Measurements from ENCODE around the gene TMPRSS4. TPM values are rescaled to one million over a fixed set of nuclear protein-coding genes. Genes with fewer than 3 reads are reported as not detected.

The TMPRSS4 gene
- total and polyA plus RNA-seq, 2 of the 4 experiments (the other 2 are of a cell fraction): not detected

GRCh38 chr11:118042141-118042540, 34.7 kb upstream of the TMPRSS4 start:
- no peak overlapping the region for H2BK15ac ChIP-seq (ENCODE audit: low read depth, low read length)
- H2BK20ac ChIP-seq (ENCODE audit: low read depth, low read length): no peak overlapping the region
- no CpG with 5 or more reads among the region's 1 CpG for WGBS, 2 experiments (ENCODE audit: extremely low coverage in 2 of 2, insufficient read length in 1 of 2)
- no peak overlapping the region for H3K27ac ChIP-seq (ENCODE audit: insufficient read depth, low read length)
- BruUV-seq (replicated peaks): no TSS peak
- no peak overlapping the region for H3K4me2 ChIP-seq (ENCODE audit: low read depth, low read length)
- no peak for ATAC-seq (ENCODE audit: low read depth)
- H3K14ac ChIP-seq (replicated peaks; ENCODE audit: low read depth, low read length): no peak overlapping the region
- H3K79me1 ChIP-seq (ENCODE audit: low read depth in 1 of 2, low read length in 2 of 2): no peaks in the 10 kb centered on the region
- no peaks in the 10 kb centered on the region for H3K4me1 ChIP-seq (ENCODE audit: control insufficient read depth, insufficient read depth, low read length)
- H4K91ac ChIP-seq (ENCODE audit: insufficient read depth, low read depth, low read length): no peak overlapping the region
- no peaks in the 10 kb centered on the region for H3K36me3 ChIP-seq (ENCODE audit: control insufficient read depth, insufficient read depth, low read length)
- TF ChIP-seq USF2 (IDR thresholded peaks at IDR 0.05; ENCODE audit: low read depth, low read length): no peak
- no peak for TF ChIP-seq RFX5 (IDR thresholded peaks at IDR 0.05; ENCODE audit: low read depth, low read length)
- TF ChIP-seq MAFK (IDR thresholded peaks at IDR 0.05; ENCODE audit: low read depth, low read length): no peak
- TF ChIP-seq MAZ (IDR thresholded peaks at IDR 0.05; ENCODE audit: borderline replicate concordance, low read depth, low read length): no peak
- TF ChIP-seq SMC3 (IDR thresholded peaks at IDR 0.05; ENCODE audit: low read depth, low read length): no peak
- TF ChIP-seq POLR2A (IDR thresholded peaks at IDR 0.05; ENCODE audit: low read depth, low read length): no peak
- TF ChIP-seq RAD21 (IDR thresholded peaks at IDR 0.05; ENCODE audit: low read length): no peak
- no peak for TF ChIP-seq BHLHE40 (IDR thresholded peaks at IDR 0.05; ENCODE audit: low read depth, low read length)
- no peak for TF ChIP-seq FOS (IDR thresholded peaks at IDR 0.05; ENCODE audit: low read depth, low read length)
- no peak for TF ChIP-seq ELK1 (IDR thresholded peaks at IDR 0.05; ENCODE audit: borderline replicate concordance, low read depth, low read length)
- TF ChIP-seq CHD1 (IDR thresholded peaks at IDR 0.05; ENCODE audit: low read depth, low read length): no peak
- no peak for TF ChIP-seq CTCF (conservative IDR thresholded peaks at IDR 0.05; ENCODE audit: low read depth, low read length)
- TF ChIP-seq NFE2L2 (IDR thresholded peaks at IDR 0.05; ENCODE audit: low read depth, low read length): no peak
- TF ChIP-seq CEBPB (IDR thresholded peaks at IDR 0.05; ENCODE audit: low read depth, low read length): no peak
- no peak for TF ChIP-seq RCOR1 (IDR thresholded peaks at IDR 0.05; ENCODE audit: insufficient replicate concordance, low read length)
- TF ChIP-seq MXI1 (IDR thresholded peaks at IDR 0.05; ENCODE audit: borderline replicate concordance, low read depth, low read length): no peak
- H3K9ac ChIP-seq (ENCODE audit: low read depth, low read length): no peak overlapping the region
- no peak overlapping the region for H3K56ac ChIP-seq (ENCODE audit: extremely low read depth, insufficient read depth, low read length)
- no peak for DNase-seq
- no peak overlapping the region for H4K8ac ChIP-seq (ENCODE audit: low read depth in 2 of 2, low read length in 2 of 2)
- H4K5ac ChIP-seq (ENCODE audit: low read depth, low read length): no peak overlapping the region
- peaks cover 3% of the 10 kb centered on the region; the same call in 1 of the 2 replicates for H3K27me3 ChIP-seq (ENCODE audit: control insufficient read depth, insufficient read depth, low read length)
- H4K20me1 ChIP-seq (ENCODE audit: insufficient read depth, low read length): no peaks in the 10 kb centered on the region
- H3K9me1 ChIP-seq (ENCODE audit: insufficient read depth, low read length): no peaks in the 10 kb centered on the region
- H2AK9ac ChIP-seq (replicated peaks; ENCODE audit: low read depth, low read length, poor library complexity): no peak overlapping the region
- in situ Hi-C loops (cut with MboI; ENCODE audit: low sequenced_read_pairs) (no loop called here), dilution Hi-C loops (cut with HindIII; ENCODE audit: low sequenced_read_pairs, unreplicated experiment) (no loop called here), intact Hi-C loops (cut with micrococcal nuclease) (no loop called here)
- H2AFZ ChIP-seq (replicated peaks; ENCODE audit: low read length, poor library complexity): no peak overlapping the region
- H2AK5ac ChIP-seq (ENCODE audit: low read depth, low read length): no peak overlapping the region
- no peak overlapping the region for H3K18ac ChIP-seq (ENCODE audit: low read depth, low read length)
- H2BK5ac ChIP-seq (ENCODE audit: low read depth, low read length, poor library complexity, severe bottlenecking): no peak overlapping the region
- CTCF ChIA-PET: interaction anchor here (0.7 kb wide), 1 partner anchor 95 kb away, joined by 3 read pairs; no protein-coding TSS in a partner anchor
- no peak overlapping the region for H3K4ac ChIP-seq (ENCODE audit: low read depth, low read length)
- no peaks in the 10 kb centered on the region for H3K9me3 ChIP-seq (ENCODE audit: control insufficient read depth, insufficient read depth, low read length)
- H3K23ac ChIP-seq (ENCODE audit: low read depth, low read length): no peak overlapping the region
- POLR2A ChIA-PET (ENCODE audit: unreplicated experiment): no interaction called here
- H3K4me3 ChIP-seq (ENCODE audit: insufficient read depth, low read depth, low read length): no peak overlapping the region
- H2BK120ac ChIP-seq (ENCODE audit: low read depth, low read length): no peak overlapping the region

Measured in IMR-90 (cell line).